Vagina (tissue), 2 donors: ENCODE results near the gene RCSD1. TPM values are rescaled to one million over a fixed set of nuclear protein-coding genes. Genes with fewer than 3 reads are reported as not detected.

Experiments used
- DNase-seq, 2 donors: peaks; one replicate each; pipeline ENCODE4 v3.0.0-alpha.2; 2017; ENCODE audit errors: extremely low spot score in 2 of 2
- H3K27ac ChIP-seq: fragments of 200-600 bp; sonication (generic); one replicate; pipeline ENCODE4 v1.5.1; 2019
- H3K27me3 ChIP-seq: fragments of 200-600 bp; sonication (generic); one replicate; pipeline ENCODE4 v1.5.1; 2019
- H3K36me3 ChIP-seq, 2 donors: fragments of 200-600 bp; sonication (generic); one replicate each; pipeline ENCODE4 v1.5.1; 2017 to 2019
- H3K4me1 ChIP-seq: fragments of 200-600 bp; sonication (generic); one replicate; pipeline ENCODE4 v1.5.1; 2019
- H3K4me3 ChIP-seq, 2 donors: fragments of 200-600 bp; sonication (generic); 1 replicate in 1 of 2; 2 replicates in 1 of 2; pipeline ENCODE4 v1.5.1; 2016 to 2019
- H3K9me3 ChIP-seq: fragments of 200-600 bp; sonication (generic); one replicate; pipeline ENCODE4 v1.5.1; 2019
- POLR2A ChIP-seq, 2 donors: fragments of 450-650 bp; IDR thresholded peaks; one replicate each; pipeline ENCODE4 v1.6.1; 2017; ENCODE audit warnings: antibody characterized with exemption in 2 of 2, mild to moderate bottlenecking in 2 of 2, moderate library complexity in 2 of 2
- POLR2AphosphoS5 ChIP-seq, 2 donors: sonication (generic); formaldehyde crosslinking; IDR thresholded peaks; one replicate each; pipeline ENCODE4 v1.9.0; 2017; ENCODE audit warnings: antibody characterized with exemption in 2 of 2, mild to moderate bottlenecking in 2 of 2, low read depth in 1 of 2; ENCODE audit not compliant: insufficient read depth in 1 of 2
- intact Hi-C: fragments of 100-400 bp; cut with DNase I; formaldehyde crosslinking; loops from one replicate; pipeline ENCODE4 v1.15.1; 2023
- total RNA-seq: library from RNA; depleted of rRNA; stranded (reverse); fragments of >200 nt; gene quantifications from one replicate; pipeline ENCODE4 v1.2.3, GENCODE V29; 2016
- TF ChIP-seq, protein P1 (sequence below), 3 experiments: fragments of 450-650 bp in 2 of 3; fragments of 200-600 bp in 1 of 3; sonication (generic) in 1 of 3; IDR thresholded peaks; one replicate each; pipeline ENCODE4 v1.5.1; 2017 to 2019; ENCODE audit warnings: antibody characterized with exemption in 3 of 3, mild to moderate bottlenecking in 2 of 3, moderate library complexity in 2 of 3

RCSD1 gene
- total RNA-seq = 11.5 TPM

DNA sequence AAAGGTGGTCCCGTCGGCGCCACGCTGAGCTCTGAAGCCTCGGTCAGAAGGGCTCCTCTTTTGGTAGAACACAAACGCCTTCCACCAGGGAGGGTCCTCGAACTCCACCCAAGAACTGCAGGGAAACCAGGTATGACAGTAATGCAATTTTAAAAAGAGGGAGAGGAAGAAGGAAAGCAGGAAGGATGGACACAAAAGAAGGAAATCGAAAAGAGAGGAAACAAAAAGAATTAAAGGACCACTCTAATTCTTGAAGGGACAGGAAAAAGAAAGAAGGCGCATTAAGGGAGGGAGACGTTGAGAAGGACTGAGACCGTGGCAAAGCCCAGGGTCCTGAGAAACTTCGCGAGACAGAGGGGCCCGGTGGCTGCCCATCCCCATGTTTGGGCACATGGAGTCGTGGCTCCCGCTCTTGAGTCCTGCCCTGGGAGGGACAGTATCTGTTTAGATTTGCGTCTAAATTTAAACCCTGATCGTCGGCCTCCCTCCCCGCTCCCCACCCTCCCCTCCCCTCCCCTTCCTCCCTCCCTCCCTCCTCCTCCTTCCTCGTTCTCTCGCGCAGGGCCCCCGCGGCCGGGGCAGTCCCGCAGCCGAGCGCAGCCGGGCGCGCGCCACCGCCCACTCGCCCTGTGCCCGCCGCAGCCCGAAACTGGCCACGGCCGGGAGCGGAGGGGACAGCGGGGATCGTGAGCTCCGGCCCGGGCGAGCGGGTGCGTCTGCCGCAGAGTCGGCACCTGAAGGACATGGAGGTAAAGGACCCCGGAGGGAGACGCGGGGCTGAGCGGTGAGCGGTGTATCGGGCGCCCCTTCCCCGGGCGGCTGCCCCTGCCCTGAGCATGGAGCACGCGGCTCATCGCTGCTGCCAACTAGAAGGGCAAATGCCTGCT is at the start of gene RCSD1:
Gene RCSD1 (plus strand): TSS at position 552 of the 887 bp plus-strand sequence. CDS start 192 bp downstream, at position 744.
- Histone ChIP-seq H3K9me3 (no peaks in the 10 kb centered on the region), H3K27ac (peak within 1 kb of the TSS; percentile 78), H3K36me3 (no peaks in the 10 kb centered on the region), H3K4me3 (peak within 1 kb of the TSS; percentile 55 to 79), H3K27me3 (no peaks in the 10 kb centered on the region), H3K4me1 (no peaks in the 10 kb centered on the region)
- TF ChIP-seq POLR2AphosphoS5 (IDR thresholded peaks at IDR 0.05; ENCODE audit: insufficient read depth in 1 of 2, low read depth in 1 of 2) (no peak), POLR2A (IDR thresholded peaks at IDR 0.05) (no peak)
- TF ChIP-seq, protein P1, sequence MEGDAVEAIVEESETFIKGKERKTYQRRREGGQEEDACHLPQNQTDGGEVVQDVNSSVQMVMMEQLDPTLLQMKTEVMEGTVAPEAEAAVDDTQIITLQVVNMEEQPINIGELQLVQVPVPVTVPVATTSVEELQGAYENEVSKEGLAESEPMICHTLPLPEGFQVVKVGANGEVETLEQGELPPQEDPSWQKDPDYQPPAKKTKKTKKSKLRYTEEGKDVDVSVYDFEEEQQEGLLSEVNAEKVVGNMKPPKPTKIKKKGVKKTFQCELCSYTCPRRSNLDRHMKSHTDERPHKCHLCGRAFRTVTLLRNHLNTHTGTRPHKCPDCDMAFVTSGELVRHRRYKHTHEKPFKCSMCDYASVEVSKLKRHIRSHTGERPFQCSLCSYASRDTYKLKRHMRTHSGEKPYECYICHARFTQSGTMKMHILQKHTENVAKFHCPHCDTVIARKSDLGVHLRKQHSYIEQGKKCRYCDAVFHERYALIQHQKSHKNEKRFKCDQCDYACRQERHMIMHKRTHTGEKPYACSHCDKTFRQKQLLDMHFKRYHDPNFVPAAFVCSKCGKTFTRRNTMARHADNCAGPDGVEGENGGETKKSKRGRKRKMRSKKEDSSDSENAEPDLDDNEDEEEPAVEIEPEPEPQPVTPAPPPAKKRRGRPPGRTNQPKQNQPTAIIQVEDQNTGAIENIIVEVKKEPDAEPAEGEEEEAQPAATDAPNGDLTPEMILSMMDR (IDR thresholded peaks at IDR 0.05) = no peak
- intact Hi-C loops = loop anchor here (5.0 kb wide), 1 partner anchor 1633 kb away; no protein-coding TSS in a partner anchor
- DNase-seq = peak in 1 of 2 donors; percentile 62

- TF ChIP-seq POLR2A (IDR thresholded peaks at IDR 0.05) (no peak), POLR2AphosphoS5 (IDR thresholded peaks at IDR 0.05; ENCODE audit: insufficient read depth in 1 of 2, low read depth in 1 of 2) (no peak)
- TF ChIP-seq, protein P1 (IDR thresholded peaks at IDR 0.05) = no peak
- intact Hi-C loops = no loop called here
Observed at GRCh38 chr1:167582064-167582463, 48.0 kb upstream of the RCSD1 start.

GRCh38 chr1:167582722-167583121 is 47.3 kb upstream of the RCSD1 start:
- DNase-seq = no peak
- Histone ChIP-seq H3K4me1 (no peaks in the 10 kb centered on the region), H3K36me3 (no peaks in the 10 kb centered on the region), H3K27me3 (no peaks in the 10 kb centered on the region), H3K9me3 (no peaks in the 10 kb centered on the region), H3K27ac (no peak overlapping the region), H3K4me3 (no peak overlapping the region)
- intact Hi-C loops = no loop called here
- TF ChIP-seq POLR2AphosphoS5 (IDR thresholded peaks at IDR 0.05; ENCODE audit: insufficient read depth in 1 of 2, low read depth in 1 of 2) = no peak
- TF ChIP-seq POLR2A (IDR thresholded peaks at IDR 0.05) = no peak
- TF ChIP-seq, protein P1 (IDR thresholded peaks at IDR 0.05) = no peak

More at GRCh38 chr1:167582064-167582463, 48.0 kb upstream of the RCSD1 start:
- H3K4me1 ChIP-seq = no peaks in the 10 kb centered on the region
- H3K4me3 ChIP-seq = no peak overlapping the region
- DNase-seq = no peak
- no peak overlapping the region for H3K27ac ChIP-seq
- H3K27me3 ChIP-seq = no peaks in the 10 kb centered on the region
- H3K36me3 ChIP-seq = no peaks in the 10 kb centered on the region
- H3K9me3 ChIP-seq = no peaks in the 10 kb centered on the region

- TF ChIP-seq, protein P1 (IDR thresholded peaks at IDR 0.05) = no peak
- TF ChIP-seq POLR2A (IDR thresholded peaks at IDR 0.05) (no peak), POLR2AphosphoS5 (IDR thresholded peaks at IDR 0.05; ENCODE audit: insufficient read depth in 1 of 2, low read depth in 1 of 2) (no peak)
- no peak overlapping the region for H3K4me3 ChIP-seq
- intact Hi-C loops = no loop called here
- no peak overlapping the region for H3K27ac ChIP-seq
- H3K9me3 ChIP-seq = no peaks in the 10 kb centered on the region
- no peaks in the 10 kb centered on the region for H3K36me3 ChIP-seq
- no peaks in the 10 kb centered on the region for H3K4me1 ChIP-seq
- no peaks in the 10 kb centered on the region for H3K27me3 ChIP-seq
- no peak for DNase-seq
Observed at GRCh38 chr1:167584581-167584980, 45.5 kb upstream of the RCSD1 start.

GRCh38 chr1:167587342-167587741 is 42.7 kb upstream of the RCSD1 start:
- no peaks in the 10 kb centered on the region for H3K9me3 ChIP-seq
- no peaks in the 10 kb centered on the region for H3K36me3 ChIP-seq
- H3K4me1 ChIP-seq = no peaks in the 10 kb centered on the region
- intact Hi-C loops = no loop called here
- no peak overlapping the region for H3K4me3 ChIP-seq
- no peak for DNase-seq
- no peak overlapping the region for H3K27ac ChIP-seq
- TF ChIP-seq, protein P1 (IDR thresholded peaks at IDR 0.05) = no peak
- no peak for TF ChIP-seq POLR2AphosphoS5 (IDR thresholded peaks at IDR 0.05; ENCODE audit: insufficient read depth in 1 of 2, low read depth in 1 of 2)
- TF ChIP-seq POLR2A (IDR thresholded peaks at IDR 0.05) = no peak
- no peaks in the 10 kb centered on the region for H3K27me3 ChIP-seq
